Measurements from ENCODE around the gene ATP8A1. TPM values are rescaled to one million over a fixed set of nuclear protein-coding genes. Genes with fewer than 3 reads are reported as not detected.

Gene ATP8A1
- total and polyA plus RNA-seq, 2 of the 4 experiments (the other 2 are of a cell fraction): 0.12 to 0.36 TPM

- no peak overlapping the region for H2BK5ac ChIP-seq (ENCODE audit: low read depth, low read length, poor library complexity, severe bottlenecking)
- intact Hi-C loops (cut with micrococcal nuclease) (no loop called here), in situ Hi-C loops (cut with MboI; ENCODE audit: low sequenced_read_pairs) (no loop called here), dilution Hi-C loops (cut with HindIII; ENCODE audit: low sequenced_read_pairs, unreplicated experiment) (no loop called here)
- no peaks in the 10 kb centered on the region for H3K9me3 ChIP-seq (ENCODE audit: control insufficient read depth, insufficient read depth, low read length)
- no peak overlapping the region for H2BK120ac ChIP-seq (ENCODE audit: low read depth, low read length)
- POLR2A ChIA-PET (ENCODE audit: unreplicated experiment): no interaction called here
- CTCF ChIA-PET: no interaction called here
- no peak overlapping the region for H4K91ac ChIP-seq (ENCODE audit: insufficient read depth, low read depth, low read length)
- no peaks in the 10 kb centered on the region for H4K20me1 ChIP-seq (ENCODE audit: insufficient read depth, low read length)
- H3K36me3 ChIP-seq (ENCODE audit: control insufficient read depth, insufficient read depth, low read length): no peaks in the 10 kb centered on the region
- no TSS peak for BruUV-seq (replicated peaks)
- H4K8ac ChIP-seq (ENCODE audit: low read depth in 2 of 2, low read length in 2 of 2): no peak overlapping the region
- DNase-seq (no peak), ATAC-seq (ENCODE audit: low read depth) (no peak)
- no peak overlapping the region for H2AK9ac ChIP-seq (replicated peaks; ENCODE audit: low read depth, low read length, poor library complexity)
- no peaks in the 10 kb centered on the region for H3K4me1 ChIP-seq (ENCODE audit: control insufficient read depth, insufficient read depth, low read length)
- no peak overlapping the region for H4K5ac ChIP-seq (ENCODE audit: low read depth, low read length)
- no peak overlapping the region for H2BK20ac ChIP-seq (ENCODE audit: low read depth, low read length)
- no peak overlapping the region for H3K18ac ChIP-seq (ENCODE audit: low read depth, low read length)
- no peak overlapping the region for H3K14ac ChIP-seq (replicated peaks; ENCODE audit: low read depth, low read length)
- no peak overlapping the region for H3K27ac ChIP-seq (ENCODE audit: insufficient read depth, low read length)
- WGBS, 2 experiments (ENCODE audit: extremely low coverage in 2 of 2, insufficient read length in 1 of 2): no CpG with 5 or more reads among the region's 8 CpGs
- no peak overlapping the region for H3K4me3 ChIP-seq (ENCODE audit: insufficient read depth, low read depth, low read length)
- no peaks in the 10 kb centered on the region for H3K27me3 ChIP-seq (ENCODE audit: control insufficient read depth, insufficient read depth, low read length)
- no peak overlapping the region for H2AK5ac ChIP-seq (ENCODE audit: low read depth, low read length)
- H2BK15ac ChIP-seq (ENCODE audit: low read depth, low read length): no peak overlapping the region
- no peak overlapping the region for H3K23ac ChIP-seq (ENCODE audit: low read depth, low read length)
- no peak overlapping the region for H3K4me2 ChIP-seq (ENCODE audit: low read depth, low read length)
- H3K4ac ChIP-seq (ENCODE audit: low read depth, low read length): no peak overlapping the region
- H3K9ac ChIP-seq (ENCODE audit: low read depth, low read length): no peak overlapping the region
- H3K9me1 ChIP-seq (ENCODE audit: insufficient read depth, low read length): no peaks in the 10 kb centered on the region
- no peaks in the 10 kb centered on the region for H3K79me1 ChIP-seq (ENCODE audit: low read depth in 1 of 2, low read length in 2 of 2)
- H2AFZ ChIP-seq (replicated peaks; ENCODE audit: low read length, poor library complexity): no peak overlapping the region
- H3K56ac ChIP-seq (ENCODE audit: extremely low read depth, insufficient read depth, low read length): no peak overlapping the region
- TF ChIP-seq MXI1 (IDR thresholded peaks at IDR 0.05; ENCODE audit: borderline replicate concordance, low read depth, low read length) (no peak), MAFK (IDR thresholded peaks at IDR 0.05; ENCODE audit: low read depth, low read length) (no peak), ELK1 (IDR thresholded peaks at IDR 0.05; ENCODE audit: borderline replicate concordance, low read depth, low read length) (no peak), CHD1 (IDR thresholded peaks at IDR 0.05; ENCODE audit: low read depth, low read length) (no peak), POLR2A (IDR thresholded peaks at IDR 0.05; ENCODE audit: low read depth, low read length) (no peak), CTCF (conservative IDR thresholded peaks at IDR 0.05; ENCODE audit: low read depth, low read length) (no peak), USF2 (IDR thresholded peaks at IDR 0.05; ENCODE audit: low read depth, low read length) (no peak), NFE2L2 (IDR thresholded peaks at IDR 0.05; ENCODE audit: low read depth, low read length) (no peak), CEBPB (IDR thresholded peaks at IDR 0.05; ENCODE audit: low read depth, low read length) (no peak), FOS (IDR thresholded peaks at IDR 0.05; ENCODE audit: low read depth, low read length) (no peak), SMC3 (IDR thresholded peaks at IDR 0.05; ENCODE audit: low read depth, low read length) (no peak), RFX5 (IDR thresholded peaks at IDR 0.05; ENCODE audit: low read depth, low read length) (no peak), MAZ (IDR thresholded peaks at IDR 0.05; ENCODE audit: borderline replicate concordance, low read depth, low read length) (no peak), BHLHE40 (IDR thresholded peaks at IDR 0.05; ENCODE audit: low read depth, low read length) (no peak), RCOR1 (IDR thresholded peaks at IDR 0.05; ENCODE audit: insufficient replicate concordance, low read length) (no peak)
These were observed 19.4 kb upstream of the ATP8A1 start for GRCh38 chr4:42676066-42676951.

Data from IMR-90 (cell line).